Eye (tissue), 1 donor: ENCODE results near the gene MAP2K1.

Experiments used
- DNase-seq: peaks from one replicate; pipeline ENCODE4 v3.0.0-alpha.2; 2015

The MAP2K1 gene

GRCh38 chr15:66508293-66508883, 121.7 kb downstream of the MAP2K1 start:
- DNase-seq: no peak

GRCh38 chr15:66514586-66514985, 127.9 kb downstream of the MAP2K1 start:
- DNase-seq: no peak

- DNase-seq: no peak
These were observed 129.2 kb downstream of the MAP2K1 start for GRCh38 chr15:66515901-66516322.

- no peak for DNase-seq
These were observed 137.2 kb downstream of the MAP2K1 start for GRCh38 chr15:66523926-66524325.

- no peak for DNase-seq
These were observed 138.1 kb downstream of the MAP2K1 start for GRCh38 chr15:66524838-66525237.

GRCh38 chr15:66535056-66535455, 148.3 kb downstream of the MAP2K1 start:
- DNase-seq: no peak
